Suprapubic skin (tissue), 4 donors: ENCODE data around the gene SIRT7. TPM values are rescaled to one million over a fixed set of nuclear protein-coding genes. Genes with fewer than 3 reads are reported as not detected.

Experiments
- DNase-seq, 2 donors: peaks; one replicate each; pipeline ENCODE4 v3.0.0-alpha.2; 2019; ENCODE audit warnings: low spot score in 2 of 2
- H3K27ac ChIP-seq: fragments of 200-600 bp; sonication (generic); one replicate; pipeline ENCODE4 v1.5.1; 2019
- H3K27me3 ChIP-seq: fragments of 200-600 bp; sonication (generic); one replicate; pipeline ENCODE4 v1.5.1; 2019
- H3K36me3 ChIP-seq: fragments of 200-600 bp; sonication (generic); one replicate; pipeline ENCODE4 v1.5.1; 2019
- H3K4me1 ChIP-seq: fragments of 200-600 bp; sonication (generic); one replicate; pipeline ENCODE4 v1.5.1; 2019
- H3K4me3 ChIP-seq: fragments of 200-600 bp; sonication (generic); one replicate; pipeline ENCODE4 v1.5.1; 2019; ENCODE audit warnings: mild to moderate bottlenecking
- H3K9me3 ChIP-seq: fragments of 200-600 bp; sonication (generic); one replicate; pipeline ENCODE4 v1.5.1; 2019
- CTCF ChIP-seq, 2 donors: fragments of 200-600 bp in 1 of 2; fragments of 450-650 bp in 1 of 2; sonication (generic) in 1 of 2; IDR thresholded peaks; one replicate each; pipeline ENCODE4 v1.5.1; 2016 to 2019; ENCODE audit warnings: antibody characterized with exemption in 2 of 2, mild to moderate bottlenecking in 1 of 2, moderate library complexity in 1 of 2
- EP300 ChIP-seq: sonication (generic); formaldehyde crosslinking; IDR thresholded peaks from one replicate; pipeline ENCODE4 v1.6.1; 2017; ENCODE audit warnings: antibody characterized with exemption
- POLR2A ChIP-seq, 2 donors: fragments of 450-650 bp; IDR thresholded peaks; one replicate each; pipeline ENCODE4 v1.6.1; 2017; ENCODE audit warnings: antibody characterized with exemption in 2 of 2, mild to moderate bottlenecking in 2 of 2, moderate library complexity in 2 of 2
- POLR2AphosphoS5 ChIP-seq, 3 donors: sonication (generic); formaldehyde crosslinking; IDR thresholded peaks; one replicate each; pipeline ENCODE4 v1.6.1; 2017; ENCODE audit warnings: antibody characterized with exemption in 3 of 3
- WGBS: methylation state at CpG from one replicate; pipeline ENCODE4 v1.1.5; 2018; 5-methylcytosine and 5-hydroxymethylcytosine counted together
- total RNA-seq, 4 donors: library from RNA; depleted of rRNA; stranded (reverse); fragments of >200 nt; gene quantifications; one replicate each; pipeline ENCODE4 v1.1.0, GENCODE V29; 2016

The SIRT7 gene
- total RNA-seq, 4 donors from 2014 or later: 30.7 to 52.4 (median 38.9) TPM

GRCh38 chr17:81906476-81907218 lies 11.3 kb downstream of the SIRT7 start:
- no peaks in the 10 kb centered on the region for H3K27me3 ChIP-seq

GRCh38 chr17:81905993-81906392 lies 12.0 kb downstream of the SIRT7 start:
- H3K4me3 ChIP-seq: no peak overlapping the region
- H3K4me1 ChIP-seq: peaks cover 31% of the 10 kb centered on the region
- no peaks in the 10 kb centered on the region for H3K27me3 ChIP-seq
- no peak for DNase-seq
- WGBS: no CpG with 5 or more reads among the region's 10 CpGs
- H3K27ac ChIP-seq: no peak overlapping the region
- no peaks in the 10 kb centered on the region for H3K9me3 ChIP-seq
- no peak for TF ChIP-seq CTCF (IDR thresholded peaks at IDR 0.05)
- TF ChIP-seq POLR2A (IDR thresholded peaks at IDR 0.05): no peak
- no peak for TF ChIP-seq EP300
- TF ChIP-seq POLR2AphosphoS5 (IDR thresholded peaks at IDR 0.05): no peak
- H3K36me3 ChIP-seq: peaks cover 37% of the 10 kb centered on the region

More at GRCh38 chr17:81906476-81907218, 11.3 kb downstream of the SIRT7 start:
- Histone ChIP-seq H3K36me3 (peaks cover 37% of the 10 kb centered on the region), H3K4me1 (peaks cover 30% of the 10 kb centered on the region), H3K9me3 (no peaks in the 10 kb centered on the region), H3K4me3 (no peak overlapping the region), H3K27ac (no peak overlapping the region)
- no peak for DNase-seq
- no peak for TF ChIP-seq POLR2A (IDR thresholded peaks at IDR 0.05)
- no peak for TF ChIP-seq POLR2AphosphoS5 (IDR thresholded peaks at IDR 0.05)
- TF ChIP-seq CTCF (IDR thresholded peaks at IDR 0.05): no peak
- TF ChIP-seq EP300: no peak
- 100% methylated on average over 2 of the region's 15 CpGs for WGBS

GRCh38 chr17:81905424-81905875 lies 12.5 kb downstream of the SIRT7 start:
- Histone ChIP-seq H3K27me3 (no peaks in the 10 kb centered on the region), H3K4me3 (no peak overlapping the region), H3K4me1 (peaks cover 27% of the 10 kb centered on the region), H3K9me3 (no peaks in the 10 kb centered on the region), H3K27ac (no peak overlapping the region), H3K36me3 (peaks cover 38% of the 10 kb centered on the region)
- 92% methylated on average over 5 of the region's 16 CpGs for WGBS
- DNase-seq: no peak
- TF ChIP-seq POLR2A (IDR thresholded peaks at IDR 0.05) (no peak), CTCF (IDR thresholded peaks at IDR 0.05) (no peak), EP300 (no peak), POLR2AphosphoS5 (IDR thresholded peaks at IDR 0.05) (no peak)

- TF ChIP-seq CTCF (IDR thresholded peaks at IDR 0.05) (no peak), POLR2A (IDR thresholded peaks at IDR 0.05) (no peak), POLR2AphosphoS5 (IDR thresholded peaks at IDR 0.05) (no peak), EP300 (no peak)
- Histone ChIP-seq H3K4me3 (no peak overlapping the region), H3K36me3 (peaks cover 44% of the 10 kb centered on the region), H3K27ac (no peak overlapping the region), H3K27me3 (no peaks in the 10 kb centered on the region), H3K4me1 (peaks cover 20% of the 10 kb centered on the region), H3K9me3 (no peaks in the 10 kb centered on the region)
- WGBS: 93% methylated on average over 21 of the region's 28 CpGs
- DNase-seq: no peak
These were observed 13.2 kb downstream of the SIRT7 start for GRCh38 chr17:81904600-81905423.
